ENCODE measurements around the gene TBPL1.

- TF ChIP-seq CTCF (IDR thresholded peaks at IDR 0.05) = no peak
- no peak for TF ChIP-seq POLR2A (IDR thresholded peaks at IDR 0.05)
Observed at GRCh38 chr6:133957227-133957626, 4.2 kb downstream of the TBPL1 start.
